DOHH2 (cell line): ENCODE results near the gene SHISA3.

ENCODE experiments used
- CTCF ChIP-seq: fragments of 200-600 bp; sonication (generic); IDR thresholded peaks from one replicate; pipeline ENCODE4 v1.5.1; 2014; ENCODE audit warnings: antibody characterized with exemption, mild to moderate bottlenecking, low read depth, low read length; ENCODE audit not compliant: poor library complexity, severe bottlenecking
- EZH2phosphoT487 ChIP-seq: fragments of 200-600 bp; sonication (generic); IDR thresholded peaks from 2 replicates; pipeline ENCODE4 v1.6.1; 2017; ENCODE audit warnings: borderline replicate concordance, mild to moderate bottlenecking, antibody characterized with exemption, low read length, moderate library complexity, mixed read lengths

- no peak for TF ChIP-seq CTCF
- no peak for TF ChIP-seq EZH2phosphoT487
Measured at GRCh38 chr4:42357325-42357724, 40.0 kb upstream of the SHISA3 start.
